ENCODE measurements around the gene SHOX.

SHOX gene

DNA sequence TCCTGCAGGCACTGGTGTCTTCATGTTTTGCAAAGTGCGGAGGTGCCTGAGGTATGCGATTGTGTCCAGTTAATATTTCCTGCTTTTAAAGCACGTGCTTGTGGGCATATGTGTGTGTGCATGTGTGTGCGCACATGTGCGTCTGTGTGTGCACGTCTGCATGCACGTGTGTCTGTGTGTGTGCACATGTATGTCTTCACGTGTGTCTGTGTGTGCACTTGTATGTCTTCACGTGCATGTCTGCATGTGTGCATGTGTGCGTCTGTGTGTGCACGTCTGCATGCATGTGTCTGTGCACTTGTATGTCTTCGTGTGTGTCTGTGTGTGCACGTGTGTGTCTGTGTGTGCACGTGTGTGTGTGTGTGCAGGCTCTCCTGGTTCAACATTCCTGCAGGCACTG lies 49.5 kb downstream of the SHOX start:
- no peak overlapping the region for H3K9ac ChIP-seq (ENCODE audit: low read length)
- H2AK5ac ChIP-seq (ENCODE audit: low read length, severe bottlenecking), result no peak overlapping the region
- H3K27me3 ChIP-seq (ENCODE audit: control insufficient read depth in 1 of 2, insufficient read depth in 1 of 2, low read length in 2 of 2), result no peaks in the 10 kb centered on the region
- no peak overlapping the region for H3K23ac ChIP-seq (ENCODE audit: low read length in 2 of 2)
- no peak overlapping the region for H3K14ac ChIP-seq (ENCODE audit: low read length in 2 of 2)
- no peak overlapping the region for H2BK120ac ChIP-seq (ENCODE audit: low read depth, low read length)
- no peak overlapping the region for H3K27ac ChIP-seq (ENCODE audit: low read length, poor library complexity, severe bottlenecking)
- H3K4ac ChIP-seq (ENCODE audit: low read depth in 1 of 2, low read length in 2 of 2), result no peak overlapping the region
- no peak overlapping the region for H4K8ac ChIP-seq (ENCODE audit: low read length)
- no peaks in the 10 kb centered on the region for H3K79me1 ChIP-seq (replicated peaks; ENCODE audit: low read length, poor library complexity, severe bottlenecking)
- no peak overlapping the region for H2BK12ac ChIP-seq (ENCODE audit: low read length in 2 of 2)
- H3K4me1 ChIP-seq (ENCODE audit: control insufficient read depth, insufficient read depth, low read depth, low read length), result peaks cover 1% of the 10 kb centered on the region
- no peak overlapping the region for H3K4me3 ChIP-seq (ENCODE audit: insufficient read depth in 1 of 2, low read depth in 1 of 2, low read length in 2 of 2)
- H2BK5ac ChIP-seq (ENCODE audit: low read depth, low read length, poor library complexity, severe bottlenecking), result no peak overlapping the region
- 91% methylated on average over 14 of the region's 14 CpGs for WGBS
- H3K9me3 ChIP-seq (ENCODE audit: control insufficient read depth, low read length), result peaks cover 7% of the 10 kb centered on the region
- no peaks in the 10 kb centered on the region for H3K36me3 ChIP-seq (ENCODE audit: control insufficient read depth in 1 of 2, insufficient read depth in 2 of 2, low read depth in 1 of 2, low read length in 2 of 2)
- H3K4me2 ChIP-seq (ENCODE audit: low read length, poor library complexity, severe bottlenecking), result no peak overlapping the region
- no peak overlapping the region for H2AFZ ChIP-seq (ENCODE audit: low read depth, low read length)
- no peak overlapping the region for H4K91ac ChIP-seq (ENCODE audit: low read length)
- H2BK15ac ChIP-seq (ENCODE audit: low read depth, poor library complexity, severe bottlenecking), result no peak overlapping the region
- no peak for DNase-seq
- no peak overlapping the region for H3K18ac ChIP-seq (ENCODE audit: low read depth in 1 of 2, low read length in 2 of 2)

- WGBS, result 82% methylated on average over 3 of the region's 3 CpGs
- Histone ChIP-seq H2BK5ac (ENCODE audit: low read depth, low read length, poor library complexity, severe bottlenecking) (no peak overlapping the region), H3K27me3 (ENCODE audit: control insufficient read depth in 1 of 2, insufficient read depth in 1 of 2, low read length in 2 of 2) (no peaks in the 10 kb centered on the region), H3K4me2 (ENCODE audit: low read length, poor library complexity, severe bottlenecking) (no peak overlapping the region), H2BK120ac (ENCODE audit: low read depth, low read length) (no peak overlapping the region), H3K27ac (ENCODE audit: low read length, poor library complexity, severe bottlenecking) (no peak overlapping the region), H2BK15ac (ENCODE audit: low read depth, poor library complexity, severe bottlenecking) (no peak overlapping the region), H2BK12ac (ENCODE audit: low read length in 2 of 2) (no peak overlapping the region), H3K14ac (ENCODE audit: low read length in 2 of 2) (no peak overlapping the region), H3K4me3 (ENCODE audit: insufficient read depth in 1 of 2, low read depth in 1 of 2, low read length in 2 of 2) (no peak overlapping the region), H3K9me3 (ENCODE audit: control insufficient read depth, low read length) (peaks cover 14% of the 10 kb centered on the region), H3K36me3 (ENCODE audit: control insufficient read depth in 1 of 2, insufficient read depth in 2 of 2, low read depth in 1 of 2, low read length in 2 of 2) (no peaks in the 10 kb centered on the region), H3K4me1 (ENCODE audit: control insufficient read depth, insufficient read depth, low read depth, low read length) (peaks cover 1% of the 10 kb centered on the region), H4K91ac (ENCODE audit: low read length) (no peak overlapping the region), H3K4ac (ENCODE audit: low read depth in 1 of 2, low read length in 2 of 2) (no peak overlapping the region), H4K8ac (ENCODE audit: low read length) (no peak overlapping the region), H3K23ac (ENCODE audit: low read length in 2 of 2) (no peak overlapping the region), H2AK5ac (ENCODE audit: low read length, severe bottlenecking) (no peak overlapping the region), H2AFZ (ENCODE audit: low read depth, low read length) (no peak overlapping the region), H3K79me1 (replicated peaks; ENCODE audit: low read length, poor library complexity, severe bottlenecking) (no peaks in the 10 kb centered on the region), H3K18ac (ENCODE audit: low read depth in 1 of 2, low read length in 2 of 2) (no peak overlapping the region), H3K9ac (ENCODE audit: low read length) (no peak overlapping the region)
- DNase-seq, result no peak
Measured at GRCh38 chrX:681989-682388, 51.4 kb downstream of the SHOX start.

DNA sequence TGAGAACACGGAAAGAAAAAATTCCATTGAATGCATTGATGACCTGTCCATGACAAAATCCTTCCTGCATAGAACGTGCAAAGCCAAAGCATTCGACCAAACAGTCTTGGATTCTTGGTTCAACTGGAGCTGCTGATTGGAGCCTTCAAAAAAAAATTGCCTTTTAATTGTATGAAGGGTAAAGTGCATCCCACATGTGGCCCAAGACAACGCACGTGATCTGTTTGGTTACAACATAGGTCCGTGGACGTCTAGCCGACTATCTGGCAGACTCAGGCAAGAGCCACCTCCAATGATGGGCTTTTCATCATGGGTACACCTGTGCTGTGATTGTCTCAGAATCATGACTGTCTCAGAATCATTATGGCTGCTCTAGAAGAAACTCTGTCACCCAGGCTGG lies 52.3 kb downstream of the SHOX start:
- Histone ChIP-seq H4K91ac (ENCODE audit: low read length) (no peak overlapping the region), H2AFZ (ENCODE audit: low read depth, low read length) (no peak overlapping the region), H2BK120ac (ENCODE audit: low read depth, low read length) (no peak overlapping the region), H4K8ac (ENCODE audit: low read length) (no peak overlapping the region), H3K9ac (ENCODE audit: low read length) (no peak overlapping the region), H2BK5ac (ENCODE audit: low read depth, low read length, poor library complexity, severe bottlenecking) (no peak overlapping the region), H3K4me2 (ENCODE audit: low read length, poor library complexity, severe bottlenecking) (no peak overlapping the region), H3K27me3 (ENCODE audit: control insufficient read depth in 1 of 2, insufficient read depth in 1 of 2, low read length in 2 of 2) (no peaks in the 10 kb centered on the region), H3K4me3 (ENCODE audit: insufficient read depth in 1 of 2, low read depth in 1 of 2, low read length in 2 of 2) (no peak overlapping the region), H3K9me3 (ENCODE audit: control insufficient read depth, low read length) (peaks cover 14% of the 10 kb centered on the region), H3K4ac (ENCODE audit: low read depth in 1 of 2, low read length in 2 of 2) (no peak overlapping the region), H3K14ac (ENCODE audit: low read length in 2 of 2) (no peak overlapping the region), H3K79me1 (replicated peaks; ENCODE audit: low read length, poor library complexity, severe bottlenecking) (no peaks in the 10 kb centered on the region), H3K27ac (ENCODE audit: low read length, poor library complexity, severe bottlenecking) (no peak overlapping the region), H3K18ac (ENCODE audit: low read depth in 1 of 2, low read length in 2 of 2) (no peak overlapping the region), H2AK5ac (ENCODE audit: low read length, severe bottlenecking) (no peak overlapping the region), H3K4me1 (ENCODE audit: control insufficient read depth, insufficient read depth, low read depth, low read length) (peaks cover 1% of the 10 kb centered on the region), H3K23ac (ENCODE audit: low read length in 2 of 2) (no peak overlapping the region), H2BK12ac (ENCODE audit: low read length in 2 of 2) (no peak overlapping the region), H2BK15ac (ENCODE audit: low read depth, poor library complexity, severe bottlenecking) (no peak overlapping the region), H3K36me3 (ENCODE audit: control insufficient read depth in 1 of 2, insufficient read depth in 2 of 2, low read depth in 1 of 2, low read length in 2 of 2) (no peaks in the 10 kb centered on the region)
- DNase-seq, result no peak
- 82% methylated on average over 8 of the region's 8 CpGs for WGBS

- H3K14ac ChIP-seq (ENCODE audit: low read length in 2 of 2), result no peak overlapping the region
- no peak overlapping the region for H2BK12ac ChIP-seq (ENCODE audit: low read length in 2 of 2)
- no peak overlapping the region for H3K4me2 ChIP-seq (ENCODE audit: low read length, poor library complexity, severe bottlenecking)
- DNase-seq, result no peak
- no peaks in the 10 kb centered on the region for H3K79me1 ChIP-seq (replicated peaks; ENCODE audit: low read length, poor library complexity, severe bottlenecking)
- no peak overlapping the region for H2AK5ac ChIP-seq (ENCODE audit: low read length, severe bottlenecking)
- no peak overlapping the region for H2BK5ac ChIP-seq (ENCODE audit: low read depth, low read length, poor library complexity, severe bottlenecking)
- H3K9ac ChIP-seq (ENCODE audit: low read length), result no peak overlapping the region
- no peak overlapping the region for H4K91ac ChIP-seq (ENCODE audit: low read length)
- H3K36me3 ChIP-seq (ENCODE audit: control insufficient read depth in 1 of 2, insufficient read depth in 2 of 2, low read depth in 1 of 2, low read length in 2 of 2), result no peaks in the 10 kb centered on the region
- H3K4me3 ChIP-seq (ENCODE audit: insufficient read depth in 1 of 2, low read depth in 1 of 2, low read length in 2 of 2), result no peak overlapping the region
- peaks cover 14% of the 10 kb centered on the region for H3K9me3 ChIP-seq (ENCODE audit: control insufficient read depth, low read length)
- no peak overlapping the region for H2BK15ac ChIP-seq (ENCODE audit: low read depth, poor library complexity, severe bottlenecking)
- no peak overlapping the region for H3K23ac ChIP-seq (ENCODE audit: low read length in 2 of 2)
- no peaks in the 10 kb centered on the region for H3K27me3 ChIP-seq (ENCODE audit: control insufficient read depth in 1 of 2, insufficient read depth in 1 of 2, low read length in 2 of 2)
- no peak overlapping the region for H2BK120ac ChIP-seq (ENCODE audit: low read depth, low read length)
- peaks cover 1% of the 10 kb centered on the region for H3K4me1 ChIP-seq (ENCODE audit: control insufficient read depth, insufficient read depth, low read depth, low read length)
- no peak overlapping the region for H4K8ac ChIP-seq (ENCODE audit: low read length)
- H2AFZ ChIP-seq (ENCODE audit: low read depth, low read length), result no peak overlapping the region
- WGBS, result 69% methylated on average over 7 of the region's 8 CpGs
- no peak overlapping the region for H3K27ac ChIP-seq (ENCODE audit: low read length, poor library complexity, severe bottlenecking)
- no peak overlapping the region for H3K18ac ChIP-seq (ENCODE audit: low read depth in 1 of 2, low read length in 2 of 2)
- no peak overlapping the region for H3K4ac ChIP-seq (ENCODE audit: low read depth in 1 of 2, low read length in 2 of 2)
Measured at GRCh38 chrX:683576-683975, 53.0 kb downstream of the SHOX start.
